Neural cell (in vitro differentiated cells): ENCODE measurements around the gene STAP2.

ENCODE experiments used
- EZH2 ChIP-seq: fragments of 200-600, 300-800 bp; shearing (Covaris generic), sonication (generic); IDR thresholded peaks from 2 replicates; pipeline ENCODE4 v1.6.1; 2014; ENCODE audit warnings: antibody characterized with exemption, low read length, borderline replicate concordance, mild to moderate bottlenecking; ENCODE audit not compliant: insufficient read depth, poor library complexity, severe bottlenecking
- MXI1 ChIP-seq: fragments of 450-650 bp; conservative IDR thresholded peaks from 2 replicates; pipeline ENCODE4 v1.6.1; 2014; ENCODE audit warnings: antibody characterized with exemption, mild to moderate bottlenecking; ENCODE audit not compliant: poor library complexity, severe bottlenecking
- SMC3 ChIP-seq: fragments of 450-650 bp; conservative IDR thresholded peaks from 2 replicates; pipeline ENCODE4 v1.6.1; 2014; ENCODE audit warnings: antibody characterized with exemption, mild to moderate bottlenecking, moderate library complexity; ENCODE audit not compliant: poor library complexity
- TF ChIP-seq, protein P1 (sequence below): fragments of 450-650 bp; IDR thresholded peaks from 2 replicates; pipeline ENCODE4 v1.5.1; 2014; ENCODE audit warnings: antibody characterized with exemption, mild to moderate bottlenecking, moderate library complexity; ENCODE audit not compliant: poor library complexity, severe bottlenecking

- TF ChIP-seq SMC3 (no peak), EZH2 (no peak), MXI1 (no peak)
- TF ChIP-seq, protein P1, sequence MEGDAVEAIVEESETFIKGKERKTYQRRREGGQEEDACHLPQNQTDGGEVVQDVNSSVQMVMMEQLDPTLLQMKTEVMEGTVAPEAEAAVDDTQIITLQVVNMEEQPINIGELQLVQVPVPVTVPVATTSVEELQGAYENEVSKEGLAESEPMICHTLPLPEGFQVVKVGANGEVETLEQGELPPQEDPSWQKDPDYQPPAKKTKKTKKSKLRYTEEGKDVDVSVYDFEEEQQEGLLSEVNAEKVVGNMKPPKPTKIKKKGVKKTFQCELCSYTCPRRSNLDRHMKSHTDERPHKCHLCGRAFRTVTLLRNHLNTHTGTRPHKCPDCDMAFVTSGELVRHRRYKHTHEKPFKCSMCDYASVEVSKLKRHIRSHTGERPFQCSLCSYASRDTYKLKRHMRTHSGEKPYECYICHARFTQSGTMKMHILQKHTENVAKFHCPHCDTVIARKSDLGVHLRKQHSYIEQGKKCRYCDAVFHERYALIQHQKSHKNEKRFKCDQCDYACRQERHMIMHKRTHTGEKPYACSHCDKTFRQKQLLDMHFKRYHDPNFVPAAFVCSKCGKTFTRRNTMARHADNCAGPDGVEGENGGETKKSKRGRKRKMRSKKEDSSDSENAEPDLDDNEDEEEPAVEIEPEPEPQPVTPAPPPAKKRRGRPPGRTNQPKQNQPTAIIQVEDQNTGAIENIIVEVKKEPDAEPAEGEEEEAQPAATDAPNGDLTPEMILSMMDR = no peak
Observed at GRCh38 chr19:4302243-4302640, 36.4 kb downstream of the STAP2 start, which contains the start of gene TMIGD2.
